ENCODE data around the gene HYLS1. TPM values are rescaled to one million over a fixed set of nuclear protein-coding genes. Genes with fewer than 3 reads are reported as not detected.
A peak's percentile ranks its signal among the peaks of the same experiment; 100 is the strongest.

The HYLS1 gene
- total and polyA plus RNA-seq, 9 of the 15 experiments (the other 6 are each of a cell fraction or from before 2014, with no cell fraction given) = 2.7 to 8.2 (median 4.8) TPM

- TF ChIP-seq ZBTB11 (CRISPR knock-in tag; IDR thresholded peaks at IDR 0.05) (peak in 1 of 3 experiments; percentile 73; a peak in 2 of 6 replicates), TRIM24 (IDR thresholded peaks at IDR 0.05) (no peak), SREBF1 (IDR thresholded peaks at IDR 0.05; ENCODE audit: borderline replicate concordance, low read depth, low read length) (0 out of 2 replicates have a peak, but pooled peaks have one; percentile 14), MEIS2 (IDR thresholded peaks at IDR 0.05; ENCODE audit: partially characterized antibody) (peak; percentile 65), ARID3B (CRISPR knock-in tag; IDR thresholded peaks at IDR 0.05; ENCODE audit: borderline replicate concordance) (no peak), ZNF518B (CRISPR knock-in tag; IDR thresholded peaks at IDR 0.05) (no peak), ZZZ3 (IDR thresholded peaks at IDR 0.05) (no peak), NR2C1 (IDR thresholded peaks at IDR 0.05) (no peak), NR2C1 (tag; IDR thresholded peaks at IDR 0.05) (no peak), PML (IDR thresholded peaks at IDR 0.05; ENCODE audit: low read length) (peak; percentile 71), ATF6 (CRISPR knock-in tag; IDR thresholded peaks at IDR 0.05) (no peak), SMAD2 (IDR thresholded peaks at IDR 0.05; ENCODE audit: low read depth, low read length) (no peak), HLTF (IDR thresholded peaks at IDR 0.05) (no peak), MTA1 (IDR thresholded peaks at IDR 0.05; ENCODE audit: borderline replicate concordance) (no peak), ZC3H11A (IDR thresholded peaks at IDR 0.05; ENCODE audit: low read depth, low read length) (no peak), HMG20A (CRISPR knock-in tag; conservative IDR thresholded peaks at IDR 0.05) (no peak), KLF10 (CRISPR knock-in tag; IDR thresholded peaks at IDR 0.05) (no peak), ELF2 (CRISPR knock-in tag; IDR thresholded peaks at IDR 0.05) (no peak)
Measured at GRCh38 chr11:125902927-125903710, 15.7 kb downstream of the HYLS1 start, which contains the start of gene PUS3 (continued).

All from K562 (cell line).